GM13977 (cell line): ENCODE results near the gene AFF1.
A peak's percentile ranks its signal among the peaks of the same experiment; 100 is the strongest.
"Not testable (repeated sequence)": the region's sequence is repeated elsewhere in the genome, so short reads cannot be mapped to it uniquely, and the experiment has no call there.

Experiments
- DNase-seq: peaks from one replicate; pipeline ENCODE4 v3.0.0; 2012; ENCODE audit warnings: low spot score
- in situ Hi-C: fragments of 300-500 bp; cut with MboI; formaldehyde crosslinking; loops from one replicate; pipeline ENCODE4 v1.12.0; 2022; ENCODE audit warnings: low sequenced_read_pairs, low pct_unique_long_range_greater_than_20kb, mixed read lengths, inconsistent platforms; ENCODE audit not compliant: unreplicated experiment
- TF ChIP-seq, protein P1 (sequence below): IDR thresholded peaks from 2 replicates; pipeline ENCODE4 v1.5.1; 2012; ENCODE audit warnings: mild to moderate bottlenecking, control low read depth; ENCODE audit not compliant: insufficient read depth; ENCODE audit errors: extremely low read depth, missing control alignments

AFF1 gene

DNA sequence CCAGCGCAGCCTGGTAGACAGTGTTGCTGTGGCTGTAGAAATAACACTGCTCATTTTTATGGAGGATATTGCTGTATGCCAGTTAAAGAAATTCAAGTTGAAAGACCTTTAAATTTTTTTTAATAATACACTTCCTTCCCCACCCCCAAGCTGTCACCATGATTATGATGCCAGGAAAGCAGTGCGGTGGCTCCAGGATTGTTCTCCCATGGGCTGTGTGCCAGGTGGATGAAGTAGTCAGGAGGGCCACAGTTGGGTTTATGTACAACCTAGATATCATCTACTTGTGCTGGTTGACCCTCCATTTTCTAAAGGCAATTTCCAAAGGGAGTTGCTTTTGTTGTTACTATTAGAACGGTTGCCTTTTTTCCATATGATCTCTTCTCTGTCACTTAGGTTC is 136.6 kb downstream of the AFF1 start:
- TF ChIP-seq, protein P1, sequence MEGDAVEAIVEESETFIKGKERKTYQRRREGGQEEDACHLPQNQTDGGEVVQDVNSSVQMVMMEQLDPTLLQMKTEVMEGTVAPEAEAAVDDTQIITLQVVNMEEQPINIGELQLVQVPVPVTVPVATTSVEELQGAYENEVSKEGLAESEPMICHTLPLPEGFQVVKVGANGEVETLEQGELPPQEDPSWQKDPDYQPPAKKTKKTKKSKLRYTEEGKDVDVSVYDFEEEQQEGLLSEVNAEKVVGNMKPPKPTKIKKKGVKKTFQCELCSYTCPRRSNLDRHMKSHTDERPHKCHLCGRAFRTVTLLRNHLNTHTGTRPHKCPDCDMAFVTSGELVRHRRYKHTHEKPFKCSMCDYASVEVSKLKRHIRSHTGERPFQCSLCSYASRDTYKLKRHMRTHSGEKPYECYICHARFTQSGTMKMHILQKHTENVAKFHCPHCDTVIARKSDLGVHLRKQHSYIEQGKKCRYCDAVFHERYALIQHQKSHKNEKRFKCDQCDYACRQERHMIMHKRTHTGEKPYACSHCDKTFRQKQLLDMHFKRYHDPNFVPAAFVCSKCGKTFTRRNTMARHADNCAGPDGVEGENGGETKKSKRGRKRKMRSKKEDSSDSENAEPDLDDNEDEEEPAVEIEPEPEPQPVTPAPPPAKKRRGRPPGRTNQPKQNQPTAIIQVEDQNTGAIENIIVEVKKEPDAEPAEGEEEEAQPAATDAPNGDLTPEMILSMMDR: no peak
- in situ Hi-C loops: no loop called here
- no peak for DNase-seq

DNA sequence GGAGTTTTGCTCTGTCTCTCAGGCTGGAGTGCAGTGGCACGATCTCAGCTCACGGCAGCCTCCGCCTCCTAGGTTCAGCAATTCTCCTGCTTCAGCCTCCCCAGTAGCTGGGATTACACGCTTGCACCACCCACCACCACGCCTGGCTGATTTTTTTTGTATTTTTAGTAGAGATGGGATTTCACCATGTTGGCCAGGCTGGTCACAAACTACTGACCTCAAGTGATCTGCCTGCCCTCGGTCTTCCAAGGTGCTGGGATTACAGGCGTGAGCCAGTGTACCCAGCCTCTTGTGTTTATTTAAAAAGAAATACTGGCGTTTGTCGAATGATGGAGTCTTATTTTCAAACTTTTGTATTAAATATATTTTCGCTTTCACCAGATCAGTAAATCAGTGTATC is 137.7 kb downstream of the AFF1 start:
- in situ Hi-C loops, DNase-seq: not testable (repeated sequence)

DNA sequence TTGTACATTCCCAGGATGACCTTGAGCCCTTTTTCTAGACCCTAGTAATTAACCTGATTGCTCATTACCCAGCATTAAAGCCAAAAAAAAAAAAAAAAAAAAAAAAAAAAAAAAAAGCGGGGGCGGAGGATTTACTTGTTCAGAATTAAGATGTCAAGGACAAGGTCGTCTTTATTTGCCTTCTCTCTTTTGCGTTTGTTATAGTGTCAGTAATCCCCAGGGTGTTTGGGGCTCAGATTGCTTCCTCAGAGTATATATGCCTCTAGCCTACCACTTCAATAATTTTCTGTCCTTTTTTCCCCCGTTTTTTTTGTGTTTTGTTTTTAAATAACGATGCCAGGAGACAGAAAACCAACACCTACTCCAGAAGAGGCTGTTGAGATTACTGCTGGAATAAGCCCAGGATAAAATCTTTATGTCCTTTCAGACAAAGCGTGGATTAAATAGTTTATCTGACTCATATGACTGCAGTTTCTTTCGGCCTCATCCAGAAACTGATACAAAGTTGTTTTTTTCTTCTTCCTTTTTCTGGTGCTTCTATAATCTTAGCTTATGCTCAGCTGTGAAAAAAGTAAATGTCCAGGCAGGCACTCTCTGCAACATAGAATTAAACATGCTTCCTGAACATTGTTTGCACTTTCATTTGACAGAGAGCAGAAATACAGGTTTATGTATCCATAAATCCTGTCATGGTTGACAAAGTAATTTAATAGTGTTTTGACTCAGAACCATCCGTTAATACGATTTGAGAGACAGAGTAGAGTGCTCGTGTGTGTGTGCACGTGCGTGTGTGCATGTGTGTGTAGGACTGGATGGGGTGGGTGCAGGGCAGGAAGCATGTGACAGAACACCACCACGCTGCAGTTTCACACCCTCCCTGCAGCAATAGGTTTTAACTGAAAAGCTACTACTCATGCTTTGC is 138.6 kb downstream of the AFF1 start:
- in situ Hi-C loops: no loop called here
- TF ChIP-seq, protein P1: no peak
- DNase-seq: peak; percentile 45

DNA sequence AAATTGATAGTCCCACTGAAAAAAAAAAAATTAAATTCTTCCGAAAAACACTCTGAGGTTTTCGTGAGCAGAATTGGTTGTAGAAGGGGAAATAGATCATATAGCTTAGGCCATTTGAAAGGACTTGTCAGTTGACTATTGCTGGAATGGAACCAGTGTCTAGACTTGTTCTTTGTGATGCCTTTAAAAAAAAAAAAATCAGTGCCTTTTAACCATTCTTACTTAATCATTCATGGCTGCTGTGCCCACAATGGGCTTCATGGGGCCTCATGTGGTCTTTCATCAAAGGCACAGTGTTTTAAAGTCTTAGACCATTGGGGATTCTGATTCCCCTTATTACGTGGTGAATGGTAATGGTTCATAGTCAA is 139.3 kb downstream of the AFF1 start:
- in situ Hi-C loops: no loop called here
- TF ChIP-seq, protein P1: no peak
- DNase-seq: no peak

DNA sequence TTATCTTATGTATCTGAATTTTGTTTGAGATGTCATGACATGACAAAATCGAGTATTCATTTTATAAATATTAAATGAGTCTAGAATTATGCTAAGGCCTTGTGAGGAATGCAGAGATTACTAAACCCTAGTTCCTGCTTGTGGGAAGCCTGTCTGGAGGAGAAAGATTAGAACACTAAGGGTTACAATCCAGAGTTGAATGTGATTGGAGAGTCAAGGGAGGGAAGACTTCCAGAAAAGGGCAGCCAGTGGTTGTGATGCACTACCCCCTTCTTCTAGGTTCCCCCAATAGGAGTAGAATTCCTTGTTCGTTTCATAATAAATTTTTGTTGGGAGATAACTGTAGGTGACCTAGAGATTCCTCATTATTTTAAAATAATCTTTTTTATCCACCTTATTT is 141.1 kb downstream of the AFF1 start:
- DNase-seq: no peak
- in situ Hi-C loops: no loop called here
- TF ChIP-seq, protein P1: no peak

DNA sequence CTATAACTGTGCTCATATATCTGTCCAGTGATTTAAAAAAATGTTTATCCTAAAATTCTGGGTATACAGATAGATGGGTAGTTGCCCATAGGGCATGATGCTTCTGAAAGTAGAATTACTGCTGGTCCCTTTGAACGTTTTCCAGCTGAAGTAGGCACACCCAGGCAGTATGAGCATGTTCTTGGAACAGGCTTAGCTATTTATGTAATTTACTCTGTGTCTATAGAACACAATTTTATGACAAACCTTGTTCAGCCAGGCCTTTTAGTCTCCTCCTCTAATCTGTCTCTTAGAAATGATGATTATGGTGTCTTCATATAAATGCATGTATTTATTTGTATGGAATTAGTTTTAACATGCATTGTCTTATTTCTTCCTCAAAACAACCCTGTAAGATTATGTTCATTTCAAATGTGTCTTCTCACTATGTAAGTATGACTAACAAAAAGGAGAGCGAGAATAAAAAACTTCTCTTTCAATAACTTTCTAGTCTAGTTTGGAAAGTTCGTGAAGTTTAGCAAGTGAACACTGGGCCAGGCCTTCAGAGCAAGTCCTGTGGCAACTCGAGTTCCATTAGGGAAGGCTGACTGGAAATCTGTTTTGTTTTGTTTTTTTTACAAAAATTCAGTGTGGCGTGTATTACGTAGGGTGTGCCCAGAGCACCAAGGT is 142.0 kb downstream of the AFF1 start:
- in situ Hi-C loops: no loop called here
- TF ChIP-seq, protein P1: no peak
- DNase-seq: no peak
